MCF 10A (cell line): ENCODE data around the gene DEPP1. TPM values are rescaled to one million over a fixed set of nuclear protein-coding genes. Genes with fewer than 3 reads are reported as not detected.

Experiments
- BruUV-seq: library from RNA; stranded (reverse); fragments of 400-500 nt; replicated peaks from 2 replicates; lab custom pipeline; 2021; lab: Mats Ljungman, UMichigan
- CTCF ChIA-PET: fragments of 300-600 bp; sonication (Branson Sonifier 250); formaldehyde crosslinking; extraction: SDS; loops from one replicate; lab custom pipeline; 2021; ENCODE audit warnings: antibody characterized with exemption, inconsistent platforms; lab: Yijun Ruan, JAX
- POLR2A ChIA-PET: fragments of 300-600, 350-650 bp; sonication (Branson Sonifier 250); formaldehyde crosslinking; extraction: SDS; loops from one replicate; lab custom pipeline; 2020; ENCODE audit warnings: antibody characterized with exemption, inconsistent platforms; lab: Yijun Ruan, JAX
- DNase-seq: peaks from one replicate; pipeline ENCODE4 v3.0.0-alpha.2; 2018; ENCODE audit not compliant: unreplicated experiment
- H3K27ac Mint-ChIP-seq: one replicate; pipeline ENCODE4 v1.8.0; 2022; ENCODE audit warnings: mild to moderate bottlenecking, low read depth, mixed read lengths; ENCODE audit not compliant: unreplicated experiment
- H3K27me3 Mint-ChIP-seq: one replicate; pipeline ENCODE4 v1.8.0; 2022; ENCODE audit warnings: mixed read lengths; ENCODE audit not compliant: insufficient read depth, unreplicated experiment
- H3K36me3 Mint-ChIP-seq: one replicate; pipeline ENCODE4 v1.8.0; 2022; ENCODE audit warnings: mild to moderate bottlenecking, moderate library complexity, mixed read lengths; ENCODE audit not compliant: insufficient read depth, unreplicated experiment
- H3K4me1 Mint-ChIP-seq: one replicate; pipeline ENCODE4 v1.8.0; 2022; ENCODE audit warnings: mixed read lengths; ENCODE audit not compliant: insufficient read depth, unreplicated experiment
- H3K4me3 Mint-ChIP-seq: one replicate; pipeline ENCODE4 v1.8.0; 2022; ENCODE audit warnings: mild to moderate bottlenecking, moderate library complexity, mixed read lengths; ENCODE audit not compliant: unreplicated experiment
- H3K9me3 Mint-ChIP-seq: one replicate; pipeline ENCODE4 v1.8.0; 2022; ENCODE audit warnings: mixed read lengths; ENCODE audit not compliant: unreplicated experiment
- intact Hi-C: fragments of 100-400 bp; cut with micrococcal nuclease; formaldehyde crosslinking; loops from 2 replicates; pipeline ENCODE4 v1.14.1; 2022
- total RNA-seq: library from RNA; stranded (reverse); gene quantifications from 2 replicates; pipeline ENCODE4 v1.2.3, GENCODE V29; 2022
- TF ChIP-seq, protein P1 (sequence below): fragments of 200-600 bp; IDR thresholded peaks from one replicate; pipeline ENCODE4 v1.8.0; 2022; ENCODE audit warnings: antibody characterized with exemption, mild to moderate bottlenecking; ENCODE audit not compliant: unreplicated experiment

The DEPP1 gene
- total RNA-seq, 1 experiment from 2014 or later: 0.84 TPM

DNA sequence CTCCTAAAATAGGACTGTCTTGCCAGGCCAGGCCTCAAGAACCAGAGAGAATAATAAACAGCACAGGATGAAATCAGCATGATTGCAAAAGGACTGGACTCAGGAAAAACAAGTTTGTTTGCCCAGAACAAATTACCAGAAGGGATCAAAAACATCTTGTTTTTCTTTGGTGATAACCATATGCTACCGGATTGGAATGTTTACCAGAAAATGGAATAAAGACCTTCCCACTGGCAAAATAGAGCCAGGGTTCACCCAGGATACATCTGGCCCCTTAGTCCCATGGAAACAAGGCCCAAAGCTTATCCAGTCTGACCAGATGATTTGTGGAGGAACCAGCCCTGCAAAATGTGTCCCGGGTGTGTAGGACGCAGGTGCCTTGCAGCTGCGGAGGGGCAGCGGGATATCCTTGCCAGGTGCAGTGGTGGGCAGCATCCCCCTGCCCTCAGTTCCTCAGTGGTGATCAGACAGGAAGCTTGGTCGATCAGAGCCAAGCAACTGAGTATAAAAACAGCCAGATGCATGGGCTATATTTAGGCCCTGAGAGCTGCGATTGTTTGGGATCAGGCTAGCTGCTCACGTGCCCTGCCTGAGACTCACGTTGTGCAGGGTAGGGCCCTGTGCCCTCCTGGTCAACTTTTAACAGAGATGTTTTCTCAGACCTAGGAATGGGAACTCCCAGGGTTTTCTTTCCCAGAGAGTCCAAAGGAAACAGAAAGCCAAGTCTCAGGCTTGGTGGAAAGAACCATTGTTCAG, 17.5 kb upstream of the DEPP1 start:
- Mint-ChIP-seq H3K27ac (peak overlapping the region; percentile 77), H3K27me3 (no peaks in the 10 kb centered on the region), H3K4me3 (no peak overlapping the region), H3K4me1 (peaks cover 34% of the 10 kb centered on the region), H3K9me3 (no peaks in the 10 kb centered on the region), H3K36me3 (peaks cover 4% of the 10 kb centered on the region)
- no peak for DNase-seq
- TF ChIP-seq, protein P1, sequence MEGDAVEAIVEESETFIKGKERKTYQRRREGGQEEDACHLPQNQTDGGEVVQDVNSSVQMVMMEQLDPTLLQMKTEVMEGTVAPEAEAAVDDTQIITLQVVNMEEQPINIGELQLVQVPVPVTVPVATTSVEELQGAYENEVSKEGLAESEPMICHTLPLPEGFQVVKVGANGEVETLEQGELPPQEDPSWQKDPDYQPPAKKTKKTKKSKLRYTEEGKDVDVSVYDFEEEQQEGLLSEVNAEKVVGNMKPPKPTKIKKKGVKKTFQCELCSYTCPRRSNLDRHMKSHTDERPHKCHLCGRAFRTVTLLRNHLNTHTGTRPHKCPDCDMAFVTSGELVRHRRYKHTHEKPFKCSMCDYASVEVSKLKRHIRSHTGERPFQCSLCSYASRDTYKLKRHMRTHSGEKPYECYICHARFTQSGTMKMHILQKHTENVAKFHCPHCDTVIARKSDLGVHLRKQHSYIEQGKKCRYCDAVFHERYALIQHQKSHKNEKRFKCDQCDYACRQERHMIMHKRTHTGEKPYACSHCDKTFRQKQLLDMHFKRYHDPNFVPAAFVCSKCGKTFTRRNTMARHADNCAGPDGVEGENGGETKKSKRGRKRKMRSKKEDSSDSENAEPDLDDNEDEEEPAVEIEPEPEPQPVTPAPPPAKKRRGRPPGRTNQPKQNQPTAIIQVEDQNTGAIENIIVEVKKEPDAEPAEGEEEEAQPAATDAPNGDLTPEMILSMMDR: no peak
- ChIA-PET POLR2A (no interaction called here), CTCF (interaction anchor here (0.6 to 1.1 kb wide), 3 partner anchors 8 to 1917 kb away, joined by 3 to 4 read pairs (median 3); no protein-coding TSS in a partner anchor)
- BruUV-seq: no TSS peak
- intact Hi-C loops: no loop called here

GRCh38 chr10:44995581-44995913, 16.9 kb upstream of the DEPP1 start:
- intact Hi-C loops: no loop called here
- TF ChIP-seq, protein P1: no peak
- Mint-ChIP-seq H3K4me3 (no peak overlapping the region), H3K4me1 (peaks cover 34% of the 10 kb centered on the region), H3K27me3 (no peaks in the 10 kb centered on the region), H3K9me3 (no peaks in the 10 kb centered on the region), H3K36me3 (peaks cover 3% of the 10 kb centered on the region), H3K27ac (peak overlapping the region; percentile 77)
- ChIA-PET POLR2A (interaction anchor here (0.9 kb wide), 1 partner anchor 15 kb away, joined by 4 read pairs; no protein-coding TSS in a partner anchor), CTCF (interaction anchor here (0.6 to 1.3 kb wide), 4 partner anchors 9 to 1916 kb away, joined by 3 to 4 read pairs (median 3); no protein-coding TSS in a partner anchor)
- no TSS peak for BruUV-seq
- DNase-seq: no peak

- no peaks in the 10 kb centered on the region for H3K9me3 Mint-ChIP-seq
- H3K27ac Mint-ChIP-seq: no peak overlapping the region
- no peak overlapping the region for H3K4me3 Mint-ChIP-seq
- no peaks in the 10 kb centered on the region for H3K27me3 Mint-ChIP-seq
- DNase-seq: no peak
- no TSS peak for BruUV-seq
- intact Hi-C loops: no loop called here
- peaks cover 29% of the 10 kb centered on the region for H3K4me1 Mint-ChIP-seq
- H3K36me3 Mint-ChIP-seq: no peaks in the 10 kb centered on the region
- POLR2A ChIA-PET: interaction anchor here (0.9 kb wide), 1 partner anchor 14 kb away, joined by 4 read pairs; no protein-coding TSS in a partner anchor
- CTCF ChIA-PET: interaction anchor here (0.6 to 1.3 kb wide), 4 partner anchors 11 to 268 kb away, joined by 3 to 5 read pairs (median 4); no protein-coding TSS in a partner anchor
- TF ChIP-seq, protein P1: no peak
These were observed 16.3 kb upstream of the DEPP1 start for GRCh38 chr10:44994752-44995530.
